Astrocyte of the spinal cord (primary cell): ENCODE results near the gene SUGCT.

Experiments used
- DNase-seq: peaks from one replicate; pipeline ENCODE4 v3.0.0; 2011; ENCODE audit warnings: low read depth, low spot score
- H3K4me3 ChIP-seq: 2 replicates; pipeline ENCODE4 v1.5.1; 2011; ENCODE audit warnings: low read depth, mild to moderate bottlenecking, low read length, moderate library complexity
- CTCF ChIP-seq: IDR thresholded peaks from 2 replicates; pipeline ENCODE4 v1.5.1; 2012; ENCODE audit warnings: low read depth, mild to moderate bottlenecking, low read length, inconsistent platforms
- in situ Hi-C: cut with HindIII; loops from 2 replicates; pipeline ENCODE4 v1.10.0; 2017; ENCODE audit warnings: low sequenced_read_pairs

The SUGCT gene

GRCh38 chr7:40720416-40720815 is 585.6 kb downstream of the SUGCT start:
- in situ Hi-C loops, result no loop called here
- no peak for TF ChIP-seq CTCF

GRCh38 chr7:40721342-40721949 is 586.6 kb downstream of the SUGCT start:
- no peak overlapping the region for H3K4me3 ChIP-seq
- in situ Hi-C loops, result no loop called here
- TF ChIP-seq CTCF, result no peak
- no peak for DNase-seq

More at GRCh38 chr7:40720416-40720815, 585.6 kb downstream of the SUGCT start:
- DNase-seq, result no peak
- no peak overlapping the region for H3K4me3 ChIP-seq

GRCh38 chr7:40722242-40722641 is 587.4 kb downstream of the SUGCT start:
- no peak for TF ChIP-seq CTCF
- DNase-seq, result no peak
- in situ Hi-C loops, result no loop called here
- H3K4me3 ChIP-seq, result no peak overlapping the region

GRCh38 chr7:40723829-40724228 is 589.0 kb downstream of the SUGCT start:
- in situ Hi-C loops, result no loop called here
- no peak overlapping the region for H3K4me3 ChIP-seq
- no peak for DNase-seq
- no peak for TF ChIP-seq CTCF

- in situ Hi-C loops, result no loop called here
- no peak for TF ChIP-seq CTCF
- DNase-seq, result no peak
- no peak overlapping the region for H3K4me3 ChIP-seq
Observed at GRCh38 chr7:40726559-40726958, 591.8 kb downstream of the SUGCT start.

- DNase-seq, result no peak
- in situ Hi-C loops, result no loop called here
- no peak overlapping the region for H3K4me3 ChIP-seq
- TF ChIP-seq CTCF, result no peak
Observed at GRCh38 chr7:40733114-40733513, 598.3 kb downstream of the SUGCT start.
